NCI-H2227 treated with DMSO at 0.1 percent for 48 hours (cell line): Measurements from ENCODE around the gene AKT3.

Experiments
- DNase-seq: peaks from one replicate; lab custom pipeline; 2025; lab: John Stamatoyannopoulos, UW

AKT3 gene

DNA sequence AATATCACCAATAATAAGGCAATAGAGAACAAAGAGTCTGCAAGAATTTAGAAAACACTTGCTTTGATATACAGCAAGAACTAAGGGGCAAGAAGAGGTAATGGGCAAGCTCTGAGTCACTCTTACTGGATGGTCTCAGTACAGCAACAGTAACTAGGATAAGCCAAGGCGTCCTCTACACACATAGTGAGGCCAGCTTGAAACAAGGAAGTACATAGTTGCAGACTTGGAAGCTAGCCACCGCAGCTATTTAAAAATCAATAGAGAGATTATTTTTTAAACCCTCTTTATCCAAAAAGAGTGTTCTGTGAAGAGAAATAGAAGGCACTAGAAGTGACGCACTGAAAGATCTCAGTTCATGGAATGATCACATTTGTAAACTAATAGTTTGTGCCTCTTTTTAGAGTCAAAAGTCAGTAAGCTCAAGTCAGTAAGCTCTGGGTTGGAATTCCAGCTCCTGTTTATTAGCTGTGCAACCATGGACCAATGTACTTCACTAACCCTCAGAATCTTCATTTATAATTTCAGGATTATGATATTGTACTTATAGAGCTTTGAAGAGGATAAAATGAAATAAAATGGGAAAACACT is 118.6 kb downstream of the AKT3 start:
- no peak for DNase-seq

DNA sequence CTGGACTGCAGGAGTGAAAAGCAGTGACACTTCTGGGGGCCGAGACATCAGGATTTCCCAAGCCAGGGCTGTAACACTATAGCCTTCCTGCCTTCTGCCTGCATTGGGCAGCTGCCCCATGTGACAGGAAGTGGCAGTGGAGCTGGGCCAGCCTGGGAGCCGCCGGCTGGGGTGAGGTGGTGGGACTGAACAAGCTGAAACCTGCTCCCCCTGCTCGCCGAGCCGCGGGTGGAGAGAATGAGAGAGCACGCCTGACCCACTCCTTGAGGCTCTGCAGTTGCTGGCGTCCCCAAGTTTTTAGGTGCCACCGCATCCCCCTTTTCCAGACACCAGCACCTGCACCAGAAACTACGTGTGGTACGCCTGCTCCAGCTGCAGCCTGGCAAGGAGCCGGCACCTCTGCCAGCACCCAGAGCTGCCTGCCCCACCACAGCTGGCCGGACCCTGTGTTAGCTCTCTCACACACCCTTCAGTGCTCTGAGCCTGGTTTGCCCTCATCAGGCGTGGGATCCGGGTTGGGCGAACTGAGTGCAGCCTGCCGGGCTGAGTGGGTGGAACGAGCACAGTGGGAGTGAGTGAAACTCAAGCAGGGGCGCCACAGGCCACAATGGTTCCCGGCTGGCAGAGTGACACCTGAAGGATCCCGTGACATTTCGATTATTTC is 119.4 kb downstream of the AKT3 start:
- DNase-seq, result no peak

DNA sequence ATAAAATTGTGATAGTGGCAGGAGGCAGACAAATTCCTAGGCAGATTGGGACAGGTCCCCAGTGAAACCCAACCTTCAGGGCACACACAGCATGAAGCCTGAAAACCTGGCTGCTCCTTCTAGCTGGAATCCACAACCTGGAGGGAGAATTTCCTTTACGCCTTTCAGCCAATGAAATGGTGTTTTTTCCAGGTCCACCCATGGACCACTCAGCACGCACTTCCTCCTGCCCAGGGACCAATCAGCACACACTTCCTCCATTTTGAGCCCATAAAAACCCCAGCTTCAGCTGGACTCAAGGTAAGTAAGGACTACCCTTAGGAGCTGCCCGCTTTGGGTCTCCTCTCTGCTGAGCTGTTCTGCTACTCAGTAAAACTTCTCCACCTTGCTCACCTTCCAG is 120.1 kb downstream of the AKT3 start:
- no peak for DNase-seq

GRCh38 chr1:243727503-243728203 is 122.4 kb downstream of the AKT3 start:
- DNase-seq, result no peak

- DNase-seq, result no peak
These were observed 123.1 kb downstream of the AKT3 start for GRCh38 chr1:243726806-243727502.

GRCh38 chr1:243725846-243726245 is 124.2 kb downstream of the AKT3 start:
- DNase-seq, result no peak

DNA sequence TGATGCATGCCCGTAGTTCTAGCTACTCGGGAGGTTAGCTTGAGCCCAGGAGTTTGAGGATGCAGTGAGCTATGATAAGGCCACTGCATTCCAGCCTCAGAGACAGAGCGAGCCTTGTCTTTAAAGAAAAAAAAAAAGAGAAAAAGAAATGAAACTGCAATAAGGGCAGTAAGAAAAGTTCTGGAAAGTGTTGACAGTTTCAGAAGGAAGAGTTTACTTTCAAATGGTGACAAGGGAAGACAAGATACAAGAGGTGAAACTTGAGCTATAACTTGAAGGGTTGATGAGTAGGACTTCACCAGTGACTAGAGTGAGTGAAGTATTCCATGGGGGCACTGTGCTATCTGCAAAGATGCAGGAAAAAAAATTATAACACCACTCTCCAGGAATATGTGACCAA is 125.0 kb downstream of the AKT3 start:
- no peak for DNase-seq

GRCh38 chr1:243723458-243724043 is 126.5 kb downstream of the AKT3 start:
- DNase-seq, result no peak

DNA sequence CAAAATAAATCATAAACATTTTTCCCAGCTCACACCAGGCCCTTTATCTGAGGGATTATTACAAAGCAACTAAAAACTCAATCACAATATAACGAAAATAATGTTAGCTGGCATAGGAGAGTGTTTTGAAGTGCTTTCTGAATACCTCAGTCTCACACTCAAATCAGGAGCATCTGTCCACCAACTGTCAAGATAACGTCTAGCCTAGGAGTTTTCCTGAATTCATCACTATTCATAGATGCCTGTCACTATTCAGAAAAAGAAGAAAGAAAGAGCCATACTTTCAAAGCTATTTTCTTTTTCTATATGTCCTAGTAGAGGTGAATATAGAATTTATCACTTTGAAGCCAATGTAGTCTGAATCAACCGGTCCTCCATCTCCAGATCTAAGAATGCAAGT is 127.0 kb downstream of the AKT3 start:
- no peak for DNase-seq

- DNase-seq, result no peak
These were observed 130.6 kb downstream of the AKT3 start for GRCh38 chr1:243719476-243719875.

- DNase-seq, result no peak
These were observed 131.2 kb downstream of the AKT3 start for GRCh38 chr1:243718893-243719292.

DNA sequence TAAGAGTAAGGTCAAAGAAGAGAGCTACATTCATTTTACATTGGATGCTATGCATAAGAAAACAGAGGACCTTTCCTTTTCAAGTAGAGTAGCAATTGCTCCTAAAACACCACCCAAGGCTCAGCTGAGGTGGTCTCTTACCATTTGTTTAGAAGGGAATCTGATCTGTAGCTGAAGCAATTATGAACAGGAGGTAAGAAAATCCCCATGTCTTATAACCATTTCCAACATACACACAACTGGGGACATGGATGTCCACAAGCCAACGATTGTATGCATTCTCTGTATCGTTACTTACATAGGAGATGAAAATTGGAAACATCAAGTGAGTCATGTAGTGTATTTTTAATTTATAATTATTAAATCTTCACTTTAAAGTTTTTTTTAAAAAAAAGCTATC is 132.0 kb downstream of the AKT3 start:
- DNase-seq, result no peak

- DNase-seq, result no peak
These were observed 133.1 kb downstream of the AKT3 start for GRCh38 chr1:243716906-243717305.

- DNase-seq, result no peak
These were observed 134.8 kb downstream of the AKT3 start for GRCh38 chr1:243715285-243715684.

DNA sequence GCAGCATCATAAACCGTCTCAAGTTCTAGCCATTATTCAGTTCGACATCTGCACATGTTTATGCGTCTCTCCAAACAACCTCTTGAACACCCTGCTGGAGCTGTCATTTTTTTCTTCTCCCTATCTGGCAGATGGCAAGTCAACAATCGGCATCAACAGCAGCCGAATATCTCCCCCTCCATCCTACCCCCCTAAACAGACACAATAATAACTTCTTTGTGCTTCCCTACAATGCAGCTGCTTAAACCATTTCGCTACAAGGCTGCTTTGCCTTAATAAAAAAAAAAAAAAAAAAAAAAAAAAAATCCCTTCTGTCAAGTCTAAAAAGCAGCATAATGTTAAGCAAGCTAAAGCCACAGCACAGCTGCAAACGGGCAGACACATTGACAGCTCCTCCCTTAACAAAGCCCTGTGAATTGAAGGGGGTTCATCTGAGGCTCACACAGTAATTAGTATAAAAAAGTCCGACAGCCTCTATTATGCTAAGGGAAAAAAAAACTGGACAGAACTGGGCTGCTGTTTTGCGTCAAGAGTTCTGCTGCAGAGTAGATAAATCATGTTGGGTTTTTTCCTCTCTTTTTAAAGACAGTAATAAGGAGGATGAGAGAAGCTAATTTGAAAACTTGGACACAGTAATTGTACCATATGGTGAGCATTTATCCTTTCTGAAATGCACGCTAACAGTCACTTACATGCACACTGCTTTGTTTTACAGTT is 136.4 kb downstream of the AKT3 start:
- DNase-seq, result peak; percentile 91

DNA sequence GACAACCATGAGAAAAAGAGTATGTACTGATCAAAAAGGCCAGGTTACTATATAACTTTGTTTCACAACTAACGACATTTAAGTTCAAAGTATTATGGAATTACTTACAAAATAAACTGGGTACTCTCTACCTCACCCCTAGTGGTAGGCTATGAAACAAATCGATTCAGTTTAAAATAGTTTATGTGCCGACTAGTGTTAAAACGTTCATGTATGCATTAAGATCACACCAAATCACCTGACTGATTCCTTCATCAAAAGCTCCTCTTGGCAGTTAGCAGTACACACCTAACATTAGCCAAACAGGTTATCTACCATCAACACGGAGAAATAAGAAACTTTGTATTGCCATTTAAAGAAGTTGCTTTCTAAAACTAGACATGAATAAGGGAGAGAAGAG is 137.1 kb downstream of the AKT3 start:
- peak; percentile 57 for DNase-seq

- no peak for DNase-seq
These were observed 137.8 kb downstream of the AKT3 start for GRCh38 chr1:243712242-243712641.

- no peak for DNase-seq
These were observed 139.6 kb downstream of the AKT3 start for GRCh38 chr1:243710467-243710866.

DNA sequence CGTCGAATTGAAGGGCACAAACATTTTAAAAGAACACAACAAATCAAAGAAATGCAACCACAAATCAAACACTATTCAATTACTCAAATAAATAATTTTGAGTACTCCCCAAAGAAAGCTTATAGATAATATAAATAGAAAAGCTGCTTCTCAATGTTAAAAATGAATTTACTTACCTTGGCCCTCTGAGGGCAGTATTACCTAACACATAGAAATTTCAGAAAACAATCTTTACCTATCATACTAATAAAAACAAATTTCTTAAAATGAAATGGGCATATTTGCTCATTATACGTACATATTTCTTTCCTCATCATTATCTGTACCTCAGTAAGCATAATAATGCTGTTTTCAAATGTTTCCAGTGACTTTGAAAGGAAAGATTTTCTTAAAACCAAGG is 141.8 kb downstream of the AKT3 start:
- DNase-seq, result no peak

DNA sequence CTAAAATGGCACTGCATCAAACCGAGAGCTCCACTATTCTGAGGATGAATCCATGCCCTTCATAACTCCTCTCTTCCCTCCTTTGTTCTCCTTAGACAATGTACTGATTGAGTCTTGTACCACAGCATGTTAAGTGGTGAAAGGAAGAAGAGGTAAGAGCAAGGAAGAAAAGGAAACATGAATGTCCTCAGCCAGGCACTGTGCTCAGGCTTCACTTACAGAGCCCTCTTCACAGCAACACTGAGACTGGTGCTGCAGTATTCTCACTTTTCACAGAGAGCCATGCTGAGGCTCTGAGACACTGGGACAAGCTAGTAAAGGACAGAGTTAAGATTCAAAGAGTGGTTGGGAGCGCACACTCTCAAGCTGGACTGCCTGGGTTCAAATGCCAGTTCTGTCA is 143.5 kb downstream of the AKT3 start:
- DNase-seq, result no peak

DNA sequence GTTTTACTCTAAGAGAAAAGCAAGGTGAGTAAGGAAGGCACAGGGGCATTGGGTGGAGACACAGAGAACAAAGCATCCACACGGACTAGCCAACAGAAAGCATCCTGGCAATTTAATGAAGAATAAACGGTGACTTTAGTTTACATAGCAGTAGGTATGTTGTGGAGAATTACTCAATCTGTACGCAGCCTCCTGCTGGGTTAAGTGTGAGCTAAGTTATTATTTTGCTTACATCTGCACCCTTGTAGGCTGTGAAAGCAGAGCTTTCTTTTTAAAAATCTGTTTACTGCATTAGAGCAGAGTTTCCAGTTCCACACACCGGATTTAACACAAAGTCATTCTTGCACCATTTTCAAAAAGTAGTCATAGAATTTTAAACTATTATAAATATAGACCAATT is 144.5 kb downstream of the AKT3 start:
- DNase-seq, result peak; percentile 87

DNA sequence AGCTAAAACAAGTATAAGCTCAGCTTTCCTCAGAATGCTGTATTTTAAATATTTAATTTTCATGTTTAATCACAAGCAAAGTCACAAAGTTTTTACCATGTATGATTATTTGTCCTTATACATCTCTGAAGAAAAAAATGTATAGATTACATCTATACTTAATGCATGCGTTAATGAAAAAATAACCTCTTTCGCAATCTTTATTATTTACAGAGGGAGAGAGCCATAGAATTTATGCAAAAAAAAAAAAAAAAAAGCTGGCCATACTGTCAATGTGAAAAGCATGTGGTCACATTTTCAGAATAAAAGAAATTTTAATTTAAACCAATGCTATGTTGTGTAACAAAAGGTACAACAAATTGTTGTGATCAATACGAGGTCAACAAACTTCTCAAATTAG is 148.2 kb downstream of the AKT3 start:
- no peak for DNase-seq
